KMS-11 (cell line): ENCODE results near the gene VTCN1.

ENCODE experiments used
- H2AFZ ChIP-seq: fragments of 200-600 bp; sonication (generic); 2 replicates; pipeline ENCODE4 v1.6.1; 2016; ENCODE audit warnings: antibody characterized with exemption, mixed run types, low read depth
- H3K27ac ChIP-seq: fragments of 200-600 bp; sonication (generic); 2 replicates; pipeline ENCODE4 v1.6.1; 2016; ENCODE audit warnings: mild to moderate bottlenecking, mixed run types
- H3K27me3 ChIP-seq: fragments of 200-600 bp; sonication (generic); 2 replicates; pipeline ENCODE4 v1.6.1; 2017; ENCODE audit warnings: mild to moderate bottlenecking, low read depth, mixed run types, moderate library complexity; ENCODE audit not compliant: insufficient read depth
- H3K36me3 ChIP-seq: fragments of 200-600 bp; sonication (generic); 2 replicates; pipeline ENCODE4 v1.6.1; 2017; ENCODE audit warnings: mild to moderate bottlenecking, mixed run types; ENCODE audit not compliant: insufficient read depth
- H3K4me1 ChIP-seq: fragments of 200-600 bp; sonication (generic); 2 replicates; pipeline ENCODE4 v1.6.1; 2016; ENCODE audit warnings: mild to moderate bottlenecking, low read depth, mixed run types; ENCODE audit not compliant: poor library complexity, severe bottlenecking
- H3K4me2 ChIP-seq: fragments of 200-600 bp; sonication (generic); 2 replicates; pipeline ENCODE4 v1.7.0; 2016; ENCODE audit warnings: mild to moderate bottlenecking, mixed run types
- H3K4me3 ChIP-seq: fragments of 200-600 bp; sonication (generic); IDR thresholded peaks from 2 replicates; pipeline ENCODE4 v1.6.1; 2017; ENCODE audit warnings: low read depth, low read length, mixed read lengths; ENCODE audit not compliant: insufficient read depth
- H3K79me2 ChIP-seq: fragments of 200-600 bp; sonication (generic); 2 replicates; pipeline ENCODE4 v1.6.1; 2016; ENCODE audit warnings: low read depth, mixed run types; ENCODE audit not compliant: insufficient read depth
- H3K9ac ChIP-seq: fragments of 200-600 bp; sonication (generic); 2 replicates; pipeline ENCODE4 v1.6.1; 2016; ENCODE audit warnings: mild to moderate bottlenecking, mixed run types
- H4K20me1 ChIP-seq: fragments of 200-600 bp; sonication (generic); 2 replicates; pipeline ENCODE4 v1.6.1; 2016; ENCODE audit warnings: mild to moderate bottlenecking, mixed run types; ENCODE audit not compliant: insufficient read depth
- CTCF ChIP-seq: fragments of 200-600 bp; sonication (generic); conservative IDR thresholded peaks from 2 replicates; pipeline ENCODE4 v1.6.1; 2017; ENCODE audit warnings: low read depth, mild to moderate bottlenecking, antibody characterized with exemption, low read length, moderate library complexity, mixed read lengths

The VTCN1 gene

GRCh38 chr1:117094841-117095604 is 115.7 kb downstream of the VTCN1 start:
- H3K27ac ChIP-seq: no peak overlapping the region
- H4K20me1 ChIP-seq: no peaks in the 10 kb centered on the region
- H3K4me1 ChIP-seq: peaks cover 33% of the 10 kb centered on the region
- H2AFZ ChIP-seq: no peak overlapping the region
- H3K4me3 ChIP-seq: no peak overlapping the region
- H3K27me3 ChIP-seq: no peaks in the 10 kb centered on the region
- no peak for TF ChIP-seq CTCF
- H3K4me2 ChIP-seq: no peak overlapping the region
- H3K79me2 ChIP-seq: no peaks in the 10 kb centered on the region
- H3K36me3 ChIP-seq: 0 out of 2 replicates have a peak, but pooled peaks cover 4% of the 10 kb centered on the region
- no peak overlapping the region for H3K9ac ChIP-seq

- no peaks in the 10 kb centered on the region for H3K36me3 ChIP-seq
- no peaks in the 10 kb centered on the region for H4K20me1 ChIP-seq
- no peaks in the 10 kb centered on the region for H3K79me2 ChIP-seq
- no peak overlapping the region for H3K4me3 ChIP-seq
- peaks cover 33% of the 10 kb centered on the region for H3K4me1 ChIP-seq
- no peak overlapping the region for H3K27ac ChIP-seq
- TF ChIP-seq CTCF: peak; percentile 27; the same call in 1 of the 2 replicates
- no peaks in the 10 kb centered on the region for H3K27me3 ChIP-seq
- no peak overlapping the region for H3K4me2 ChIP-seq
- H3K9ac ChIP-seq: no peak overlapping the region
- no peak overlapping the region for H2AFZ ChIP-seq
Measured at GRCh38 chr1:117093870-117094621, 116.7 kb downstream of the VTCN1 start.
